ENCODE results near the gene MS4A4A.

MS4A4A gene

DNA sequence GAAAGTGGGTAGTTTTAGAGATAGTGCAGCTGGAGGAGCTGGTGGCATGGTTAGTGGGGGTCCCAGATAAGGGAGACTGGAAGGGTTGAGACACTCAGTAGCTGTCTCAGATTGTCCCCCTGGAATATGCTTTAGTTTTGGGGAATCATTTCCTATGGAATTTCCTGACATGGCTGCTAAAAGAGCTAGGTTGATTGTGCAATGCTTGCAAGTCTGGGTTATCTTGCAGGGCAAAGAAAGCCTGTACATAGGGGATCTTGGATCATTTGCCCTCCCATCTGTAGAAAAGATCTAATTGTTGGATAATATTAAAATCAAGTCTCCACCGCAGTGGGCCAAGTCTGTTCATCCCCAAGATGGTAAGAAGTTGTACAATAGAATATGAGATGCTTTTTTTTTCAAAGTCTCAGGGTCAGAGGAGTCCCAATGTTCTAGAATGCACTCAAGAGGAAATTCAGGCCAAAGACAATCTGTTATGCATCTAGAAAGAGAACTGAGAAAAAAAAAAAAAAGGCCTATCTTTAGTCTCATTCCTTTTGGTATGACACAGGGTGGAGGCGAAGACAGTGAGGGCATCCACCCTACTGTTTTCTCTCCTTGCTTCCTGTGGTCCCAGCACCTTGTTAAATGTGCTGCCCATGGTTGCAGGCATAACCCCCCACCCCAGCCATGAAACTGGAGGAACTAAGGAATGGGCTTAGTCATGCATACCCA lies 66.8 kb downstream of the MS4A4A start:
- DNase-seq (ENCODE audit: low read depth in 2 of 2): no peak

- DNase-seq (ENCODE audit: low read depth in 2 of 2): no peak
These were observed 67.7 kb downstream of the MS4A4A start for GRCh38 chr11:60348116-60348515.

GRCh38 chr11:60349990-60350389 lies 69.5 kb downstream of the MS4A4A start:
- no peak for DNase-seq (ENCODE audit: low read depth in 2 of 2)

DNA sequence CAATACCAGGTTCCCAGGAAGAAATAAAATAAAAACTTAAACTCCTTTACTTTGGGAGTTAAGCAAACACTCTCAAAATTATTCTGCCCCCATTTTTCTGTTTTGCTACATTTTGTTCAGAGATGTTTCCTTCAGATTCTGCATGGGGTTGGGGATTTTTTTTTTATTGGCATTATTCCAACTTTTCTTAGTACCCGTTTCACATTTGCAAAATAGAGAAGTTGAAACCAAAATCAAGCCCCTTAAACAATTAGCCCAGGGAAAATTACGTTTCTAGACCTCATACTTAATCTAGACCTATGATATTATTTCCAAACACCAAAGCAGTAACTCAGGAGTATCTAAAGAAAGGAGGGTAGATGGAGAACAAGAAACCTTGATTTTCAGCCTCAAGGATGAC lies 77.3 kb downstream of the MS4A4A start:
- DNase-seq (ENCODE audit: low read depth in 2 of 2): no peak
